Uterus (tissue), 2 donors: ENCODE data around the gene TDP1.

Experiments used
- CTCF ChIP-seq, 4 experiments: fragments of 200-600 bp in 2 of 4; fragments of 450-650 bp in 2 of 4; sonication (generic) in 2 of 4; IDR thresholded peaks; one replicate each; pipeline ENCODE4 v1.5.1; 2016 to 2019; ENCODE audit warnings: antibody characterized with exemption in 4 of 4, mild to moderate bottlenecking in 2 of 4, moderate library complexity in 1 of 4
- POLR2A ChIP-seq, 2 donors: fragments of 450-650 bp; IDR thresholded peaks; one replicate each; pipeline ENCODE4 v1.6.1; 2016; ENCODE audit warnings: antibody characterized with exemption in 2 of 2, mild to moderate bottlenecking in 1 of 2, moderate library complexity in 1 of 2

- TF ChIP-seq CTCF (IDR thresholded peaks at IDR 0.05): no peak
- TF ChIP-seq POLR2A (IDR thresholded peaks at IDR 0.05): no peak
These were observed 4.2 kb downstream of the TDP1 start for GRCh38 chr14:89959853-89960445.
